ENCODE data around the gene STXBP4. TPM values are rescaled to one million over a fixed set of nuclear protein-coding genes. Genes with fewer than 3 reads are reported as not detected.

Gene STXBP4
- total and polyA plus RNA-seq, 2 donors (not counting 3 experiments of a cell fraction or from before 2014, with no cell fraction given) = 1.9 to 12.9 TPM

DNA sequence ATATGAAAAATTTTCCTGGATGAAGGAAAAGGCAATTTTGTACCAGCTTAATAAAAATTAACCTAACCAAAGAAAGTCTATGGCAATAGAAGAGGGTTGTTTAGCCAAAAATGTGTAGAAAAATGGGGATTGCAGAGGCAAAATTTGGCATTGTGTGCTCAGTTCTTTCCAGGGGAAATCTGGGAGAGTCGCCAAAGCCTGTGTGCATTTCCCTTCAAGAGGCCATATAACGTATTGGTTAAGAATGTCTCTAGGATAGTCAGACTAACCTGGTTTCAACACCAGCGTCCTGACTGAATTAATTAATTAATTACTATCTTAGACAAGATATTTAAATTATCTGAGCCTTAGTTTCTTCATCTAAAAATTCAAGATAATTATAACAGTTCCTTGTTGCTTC is 251.4 kb downstream of the STXBP4 start:
- POLR2A ChIA-PET = no interaction called here
- FAIRE-seq (no peak), DNase-seq (ENCODE audit: low read depth, low spot score) (no peak)
- no peak overlapping the region for H3K4me2 ChIP-seq (ENCODE audit: insufficient read depth, low read length)
- CTCF ChIA-PET = no interaction called here
- no peak overlapping the region for H3K4me3 ChIP-seq (replicated peaks in 1 of 3; ENCODE audit: insufficient read depth in 1 of 3, low read depth in 1 of 3, low read length in 3 of 3)
- H4K20me1 ChIP-seq (replicated peaks; ENCODE audit: control insufficient read depth, extremely low read depth, insufficient read depth, low read length) = no peaks in the 10 kb centered on the region
- no peaks in the 10 kb centered on the region for H3K4me1 ChIP-seq (ENCODE audit: control insufficient read depth, extremely low read depth, insufficient read depth, low read length)
- TF ChIP-seq MYC (IDR thresholded peaks at IDR 0.05; ENCODE audit: low read depth, low read length) (no peak), GATA2 (IDR thresholded peaks at IDR 0.05; ENCODE audit: insufficient read depth, insufficient read length, low read depth, low read length) (no peak), POLR2AphosphoS5 (IDR thresholded peaks at IDR 0.05; ENCODE audit: insufficient read depth, low read depth, low read length) (no peak), POLR2A (IDR thresholded peaks at IDR 0.05; ENCODE audit: low read depth, low read length) (no peak), JUN (IDR thresholded peaks at IDR 0.05; ENCODE audit: borderline replicate concordance, insufficient read depth, insufficient read length, low read depth) (no peak), EZH2 (IDR thresholded peaks at IDR 0.05; ENCODE audit: borderline replicate concordance, low read depth, low read length, severe bottlenecking) (no peak), MAX (IDR thresholded peaks at IDR 0.05; ENCODE audit: insufficient read depth, insufficient read length) (no peak), CTCF (IDR thresholded peaks at IDR 0.05; ENCODE audit: extremely low read depth in 1 of 2, insufficient read depth in 1 of 2, low read depth in 1 of 2, low read length in 2 of 2) (no peak)
- H2AFZ ChIP-seq (ENCODE audit: low read depth, low read length) = no peak overlapping the region
- intact Hi-C loops (cut with micrococcal nuclease) (no loop called here), dilution Hi-C loops (cut with MboI; ENCODE audit: extremely low pct_ligation_motif_present, low sequenced_read_pairs) (no loop called here)
- BruUV-seq (replicated peaks) = no TSS peak
- no peaks in the 10 kb centered on the region for H3K9me3 ChIP-seq (replicated peaks; ENCODE audit: control insufficient read depth, insufficient read depth, low read length)
- no peaks in the 10 kb centered on the region for H3K9me1 ChIP-seq (replicated peaks; ENCODE audit: control insufficient read depth, extremely low read depth, insufficient read depth, low read length)
- peaks cover 4 to 6% of the 10 kb centered on the region in 2 experiments for H3K27me3 ChIP-seq (ENCODE audit: control insufficient read depth in 2 of 2, insufficient read depth in 2 of 2, low read length in 2 of 2)
- no peak overlapping the region for H3K27ac ChIP-seq (ENCODE audit: insufficient read depth, low read depth, low read length)
- H3K79me2 ChIP-seq (ENCODE audit: control insufficient read depth, insufficient read depth, low read length) = no peaks in the 10 kb centered on the region
- no peaks in the 10 kb centered on the region for H3K36me3 ChIP-seq (ENCODE audit: control insufficient read depth in 2 of 2, extremely low read depth in 1 of 2, insufficient read depth in 2 of 2, low read length in 2 of 2)
- no peak overlapping the region for H3K9ac ChIP-seq (replicated peaks; ENCODE audit: extremely low read depth, insufficient read depth, low read length)

Small RNA genes within 50 kb of the gene (small RNA-seq; reads per million reads assigned to genes)
- not detected for gene AC007485.1 (ENCODE audit: insufficient read depth, insufficient read length, low read depth, low replicate concordance)

Other genes starting within 250 kb of the STXBP4 start
- gene TOM1L1, start 67.9 kb upstream of the STXBP4 start, total RNA-seq = 0.60 and 1.1 TPM in 2 replicates
- 0.38 and 0.44 TPM in 2 replicates for gene TOM1L1, start 67.9 kb upstream of the STXBP4 start, polyA plus RNA-seq
- 55.6 and 55.9 TPM in 2 replicates for gene COX11, start 111 bp upstream of the STXBP4 start, total RNA-seq
- 47.3 and 58.4 TPM in 2 replicates for gene COX11, start 111 bp upstream of the STXBP4 start, polyA plus RNA-seq